GM08714 (cell line): ENCODE results near the gene SNX15.

Experiments
- H3K4me3 ChIP-seq: fragments of 200-500 bp; sonication (Bioruptor generic); 2 replicates; pipeline ENCODE4 v1.5.1; 2014; ENCODE audit warnings: mild to moderate bottlenecking, low read length, inconsistent platforms
- ZNF274 ChIP-seq: IDR thresholded peaks from 2 replicates; pipeline ENCODE4 v1.6.1; 2012; ENCODE audit warnings: mild to moderate bottlenecking, low read depth, low read length

The SNX15 gene

GRCh38 chr11:65078151-65078550 lies 50.9 kb downstream of the SNX15 start:
- no peak for TF ChIP-seq ZNF274

GRCh38 chr11:65078786-65079342 lies 51.6 kb downstream of the SNX15 start:
- TF ChIP-seq ZNF274: no peak
- H3K4me3 ChIP-seq: no peak overlapping the region

More at GRCh38 chr11:65078151-65078550, 50.9 kb downstream of the SNX15 start:
- no peak overlapping the region for H3K4me3 ChIP-seq

DNA sequence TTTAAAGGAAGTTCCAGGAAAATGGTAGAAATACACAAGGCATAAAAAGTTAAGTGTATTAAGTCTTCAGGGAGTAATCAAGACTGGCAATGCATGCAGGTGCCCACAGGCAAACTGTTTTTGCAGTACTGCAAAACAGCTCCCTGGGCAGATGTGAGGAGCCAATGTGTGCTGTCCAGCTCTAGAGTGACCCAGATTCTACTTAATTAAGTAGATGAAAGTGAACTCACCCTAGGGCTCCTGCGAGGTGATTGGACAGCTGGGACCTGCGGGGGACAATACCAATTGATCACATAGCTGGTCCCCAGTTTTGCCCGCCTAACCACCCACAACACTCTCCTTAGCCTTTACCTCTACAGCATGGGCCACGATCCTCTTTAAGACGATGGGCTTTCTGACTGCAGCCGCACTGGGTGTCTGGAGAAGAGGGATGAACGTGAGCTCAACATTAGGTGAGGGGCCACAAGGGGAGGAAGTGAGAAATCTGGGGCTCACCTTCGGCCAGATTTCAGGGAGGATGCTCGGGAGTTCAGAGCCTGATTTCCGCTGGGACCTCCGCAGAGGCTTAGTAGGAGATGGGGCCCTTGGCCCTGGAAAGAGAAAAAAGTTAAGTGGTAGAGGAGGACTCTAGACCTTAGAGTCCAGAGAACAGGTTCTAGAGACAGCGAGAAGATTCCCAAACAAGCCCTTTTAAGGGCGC lies 56.0 kb downstream of the SNX15 start:
- peak overlapping the region; percentile 89 for H3K4me3 ChIP-seq
- no peak for TF ChIP-seq ZNF274

- TF ChIP-seq ZNF274: no peak
- peak within 1 kb of the TSS; percentile 89 for H3K4me3 ChIP-seq
Measured at GRCh38 chr11:65083834-65084597, 56.8 kb downstream of the SNX15 start, which contains the start of the genes CDCA5 and ZFPL1. CDCA5 (minus strand) TSS chr11:65084040; CDS start chr11:65083978, 62 bp downstream. ZFPL1 (plus strand) TSS chr11:65084222; CDS start chr11:65084699, 477 bp downstream.

DNA sequence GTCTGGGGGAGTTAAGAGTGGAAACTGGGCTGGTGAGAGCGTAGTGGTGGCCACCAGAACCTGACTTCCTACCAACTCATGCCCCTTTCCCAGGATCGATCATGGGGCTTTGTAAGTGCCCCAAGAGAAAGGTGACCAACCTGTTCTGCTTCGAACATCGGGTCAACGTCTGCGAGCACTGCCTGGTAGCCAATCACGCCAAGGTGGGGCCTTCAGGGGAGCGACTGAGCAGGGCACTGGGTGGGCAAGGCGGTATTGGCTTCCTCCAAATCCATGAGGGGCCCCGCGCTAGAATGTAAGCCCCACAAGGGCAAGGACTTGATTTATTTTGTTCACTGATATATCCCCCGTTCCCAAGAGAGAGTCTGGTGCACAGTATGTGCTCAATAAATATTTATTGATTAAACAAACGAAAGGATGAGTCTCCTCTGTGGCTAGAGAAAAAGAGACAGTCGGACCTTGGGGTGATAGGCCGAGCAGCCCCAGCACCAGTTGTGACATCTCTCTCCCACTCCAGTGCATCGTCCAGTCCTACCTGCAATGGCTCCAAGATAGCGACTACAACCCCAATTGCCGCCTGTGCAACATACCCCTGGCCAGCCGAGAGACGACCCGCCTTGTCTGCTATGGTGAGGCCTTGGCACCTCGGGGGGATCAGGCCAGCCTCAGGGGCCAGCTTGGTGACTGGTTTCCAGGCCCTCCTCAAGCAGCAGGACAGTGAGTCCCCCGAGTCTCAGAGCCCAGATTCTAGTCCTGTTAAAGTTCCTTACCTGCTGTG lies 57.5 kb downstream of the SNX15 start:
- no peak for TF ChIP-seq ZNF274
- peak overlapping the region; percentile 89 for H3K4me3 ChIP-seq

DNA sequence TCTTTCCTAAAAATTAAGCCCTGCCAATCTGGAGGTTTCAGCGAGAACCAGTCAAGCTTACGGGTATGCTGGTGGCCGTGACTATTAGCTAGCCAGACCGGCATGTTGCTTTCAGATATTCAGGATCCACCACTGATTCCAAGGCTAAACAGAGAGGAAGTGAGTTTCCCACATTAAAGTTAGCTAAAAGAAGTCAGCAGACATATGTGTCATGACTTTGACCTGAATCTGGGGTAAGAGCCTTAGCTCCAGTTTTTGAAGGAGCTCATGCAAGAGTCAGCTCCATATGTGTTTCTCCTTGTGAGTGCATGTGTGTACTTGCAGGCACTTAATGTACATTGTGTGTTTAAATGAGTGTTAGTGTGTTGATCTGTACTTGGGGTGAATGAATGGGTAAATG lies 58.2 kb downstream of the SNX15 start:
- H3K4me3 ChIP-seq: no peak overlapping the region; the same call in 1 of the 2 replicates
- no peak for TF ChIP-seq ZNF274

GRCh38 chr11:65086809-65087208 lies 59.6 kb downstream of the SNX15 start:
- no peak overlapping the region for H3K4me3 ChIP-seq
- TF ChIP-seq ZNF274: no peak

DNA sequence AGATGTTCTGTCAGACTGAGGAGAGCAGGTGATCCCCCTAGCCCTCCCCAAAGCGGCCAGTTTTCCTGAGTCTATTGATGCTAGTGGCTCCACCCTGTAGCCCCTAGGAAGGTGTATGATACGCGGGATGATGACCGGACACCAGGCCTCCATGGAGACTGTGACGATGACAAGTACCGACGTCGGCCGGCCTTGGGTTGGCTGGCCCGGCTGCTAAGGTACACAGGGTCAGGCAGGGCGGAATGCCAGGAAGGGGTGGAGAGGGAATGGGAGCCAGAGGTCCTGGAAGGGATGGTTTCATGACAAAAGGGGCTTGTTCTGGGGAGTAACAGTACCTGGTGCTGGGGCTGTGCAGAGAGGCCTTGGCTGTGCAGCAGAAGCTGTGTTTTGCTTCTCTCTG lies 60.0 kb downstream of the SNX15 start:
- no peak for TF ChIP-seq ZNF274
- H3K4me3 ChIP-seq: no peak overlapping the region

DNA sequence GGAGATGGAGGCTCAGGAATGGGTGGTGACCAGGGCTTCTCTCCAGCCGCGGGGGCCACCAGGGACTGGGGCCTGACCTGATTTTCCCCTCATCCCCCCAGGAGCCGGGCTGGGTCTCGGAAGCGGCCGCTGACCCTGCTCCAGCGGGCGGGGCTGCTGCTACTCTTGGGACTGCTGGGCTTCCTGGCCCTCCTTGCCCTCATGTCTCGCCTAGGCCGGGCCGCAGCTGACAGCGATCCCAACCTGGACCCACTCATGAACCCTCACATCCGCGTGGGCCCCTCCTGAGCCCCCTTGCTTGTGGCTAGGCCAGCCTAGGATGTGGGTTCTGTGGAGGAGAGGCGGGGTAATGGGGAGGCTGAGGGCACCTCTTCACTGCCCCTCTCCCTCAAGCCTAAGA lies 60.6 kb downstream of the SNX15 start:
- H3K4me3 ChIP-seq: no peak overlapping the region
- no peak for TF ChIP-seq ZNF274

- H3K4me3 ChIP-seq: no peak overlapping the region
- TF ChIP-seq ZNF274: no peak
Measured at GRCh38 chr11:65089621-65090020, 62.4 kb downstream of the SNX15 start.
